HG03108 (cell line): ENCODE data around the gene C1orf226.
"Not testable (repeated sequence)": the region's sequence is repeated elsewhere in the genome, so short reads cannot be mapped to it uniquely, and the experiment has no call there.

Experiments
- ATAC-seq: cut with Tn5 transposase; IDR thresholded peaks from one replicate; pipeline ENCODE4 v1.9.1; 2021; ENCODE audit warnings: moderate library complexity; ENCODE audit not compliant: unreplicated experiment

Gene C1orf226

GRCh38 chr1:162404550-162405160, 23.1 kb downstream of the C1orf226 start:
- no peak for ATAC-seq

- no peak for ATAC-seq
These were observed 24.3 kb downstream of the C1orf226 start for GRCh38 chr1:162405800-162406199.

- no peak for ATAC-seq
These were observed 25.3 kb downstream of the C1orf226 start for GRCh38 chr1:162406811-162407210.

- ATAC-seq = no peak
These were observed 26.0 kb downstream of the C1orf226 start for GRCh38 chr1:162407539-162407938.

- no peak for ATAC-seq
These were observed 30.5 kb downstream of the C1orf226 start, which contains the start of gene SH2D1B for GRCh38 chr1:162412002-162412401. Gene SH2D1B (minus strand): TSS chr1:162412136. CDS start chr1:162412016, 120 bp downstream.

GRCh38 chr1:162416215-162416614, 34.7 kb downstream of the C1orf226 start:
- no peak for ATAC-seq

GRCh38 chr1:162416909-162417308, 35.4 kb downstream of the C1orf226 start:
- no peak for ATAC-seq

- ATAC-seq = no peak
These were observed 36.1 kb downstream of the C1orf226 start for GRCh38 chr1:162417650-162418049.

GRCh38 chr1:162418584-162418983, 37.1 kb downstream of the C1orf226 start:
- not testable (repeated sequence) for ATAC-seq

GRCh38 chr1:162419450-162419931, 38.0 kb downstream of the C1orf226 start:
- not testable (repeated sequence) for ATAC-seq

- ATAC-seq = no peak
These were observed 38.6 kb downstream of the C1orf226 start for GRCh38 chr1:162420120-162420519.

GRCh38 chr1:162421258-162422164, 40.0 kb downstream of the C1orf226 start:
- ATAC-seq = no peak

GRCh38 chr1:162422662-162423375, 41.3 kb downstream of the C1orf226 start:
- ATAC-seq = no peak

- ATAC-seq = no peak
These were observed 49.1 kb downstream of the C1orf226 start for GRCh38 chr1:162430583-162430982.

GRCh38 chr1:162432977-162433713, 51.6 kb downstream of the C1orf226 start:
- not testable (repeated sequence) for ATAC-seq
